ENCODE data around the gene L3MBTL1.

The L3MBTL1 gene

DNA sequence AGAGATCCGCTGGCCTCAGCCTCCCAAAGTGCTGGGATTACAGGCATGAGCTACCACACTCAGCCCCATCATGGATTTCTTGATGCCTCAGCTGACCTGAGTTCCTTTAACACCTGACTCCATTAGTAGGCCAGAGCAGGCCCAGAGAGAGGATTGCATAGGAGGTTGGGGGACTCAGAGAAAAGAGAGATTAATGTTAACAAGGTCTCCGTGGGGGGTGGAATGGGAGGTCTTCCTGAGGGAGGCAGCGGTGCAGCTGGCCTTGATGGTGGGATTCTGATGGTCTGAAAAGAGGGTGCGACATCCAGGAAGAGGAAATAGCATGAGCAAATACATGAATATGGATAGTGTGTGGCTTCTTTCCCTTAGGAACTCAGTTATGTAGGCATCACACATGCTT is 61.2 kb downstream of the L3MBTL1 start:
- intact Hi-C loops (cut with DNase I; ENCODE audit: low total_unique reads): no loop called here
- Histone ChIP-seq H3K4me1 (no peaks in the 10 kb centered on the region), H3K27ac (no peak overlapping the region), H3K36me3 (peaks cover 0 to 7% (median 0%) of the 10 kb centered on the region in 3 donors), H3K9me3 (no peaks in the 10 kb centered on the region), H3K4me3 (no peak overlapping the region), H3K27me3 (no peaks in the 10 kb centered on the region)
- DNase-seq: no peak
- TF ChIP-seq, protein P1, sequence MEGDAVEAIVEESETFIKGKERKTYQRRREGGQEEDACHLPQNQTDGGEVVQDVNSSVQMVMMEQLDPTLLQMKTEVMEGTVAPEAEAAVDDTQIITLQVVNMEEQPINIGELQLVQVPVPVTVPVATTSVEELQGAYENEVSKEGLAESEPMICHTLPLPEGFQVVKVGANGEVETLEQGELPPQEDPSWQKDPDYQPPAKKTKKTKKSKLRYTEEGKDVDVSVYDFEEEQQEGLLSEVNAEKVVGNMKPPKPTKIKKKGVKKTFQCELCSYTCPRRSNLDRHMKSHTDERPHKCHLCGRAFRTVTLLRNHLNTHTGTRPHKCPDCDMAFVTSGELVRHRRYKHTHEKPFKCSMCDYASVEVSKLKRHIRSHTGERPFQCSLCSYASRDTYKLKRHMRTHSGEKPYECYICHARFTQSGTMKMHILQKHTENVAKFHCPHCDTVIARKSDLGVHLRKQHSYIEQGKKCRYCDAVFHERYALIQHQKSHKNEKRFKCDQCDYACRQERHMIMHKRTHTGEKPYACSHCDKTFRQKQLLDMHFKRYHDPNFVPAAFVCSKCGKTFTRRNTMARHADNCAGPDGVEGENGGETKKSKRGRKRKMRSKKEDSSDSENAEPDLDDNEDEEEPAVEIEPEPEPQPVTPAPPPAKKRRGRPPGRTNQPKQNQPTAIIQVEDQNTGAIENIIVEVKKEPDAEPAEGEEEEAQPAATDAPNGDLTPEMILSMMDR (IDR thresholded peaks at IDR 0.05): no peak

DNA sequence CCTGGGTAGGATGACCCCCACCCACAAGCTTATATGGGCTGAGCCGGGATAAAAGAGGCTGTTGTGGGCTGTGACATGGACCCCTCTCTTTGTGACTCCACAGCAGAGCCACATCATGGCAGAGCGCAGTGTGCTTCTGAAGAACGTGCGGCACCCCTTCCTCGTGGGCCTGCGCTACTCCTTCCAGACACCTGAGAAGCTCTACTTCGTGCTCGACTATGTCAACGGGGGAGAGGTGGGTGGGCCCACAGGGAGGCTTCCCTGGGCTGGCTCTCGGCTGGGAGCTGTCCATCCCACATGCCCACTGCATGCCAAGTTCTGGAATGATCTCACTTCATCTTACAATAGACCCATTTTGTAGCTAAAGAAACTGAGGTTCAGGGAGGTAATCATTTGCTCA is 61.8 kb downstream of the L3MBTL1 start:
- Histone ChIP-seq H3K27ac (no peak overlapping the region), H3K9me3 (no peaks in the 10 kb centered on the region), H3K27me3 (no peaks in the 10 kb centered on the region), H3K4me3 (no peak overlapping the region), H3K36me3 (peaks cover 0 to 7% (median 0%) of the 10 kb centered on the region in 3 donors), H3K4me1 (no peaks in the 10 kb centered on the region)
- intact Hi-C loops (cut with DNase I; ENCODE audit: low total_unique reads): no loop called here
- TF ChIP-seq, protein P1 (IDR thresholded peaks at IDR 0.05): no peak
- DNase-seq: no peak

- Histone ChIP-seq H3K9me3 (no peaks in the 10 kb centered on the region), H3K4me1 (no peaks in the 10 kb centered on the region), H3K27ac (no peak overlapping the region), H3K36me3 (peaks cover 0 to 7% (median 0%) of the 10 kb centered on the region in 3 donors), H3K27me3 (no peaks in the 10 kb centered on the region), H3K4me3 (no peak overlapping the region)
- no peak for DNase-seq
- intact Hi-C loops (cut with DNase I; ENCODE audit: low total_unique reads): no loop called here
- TF ChIP-seq, protein P1 (IDR thresholded peaks at IDR 0.05): no peak
These were observed 63.0 kb downstream of the L3MBTL1 start for GRCh38 chr20:43570496-43570895.

- intact Hi-C loops (cut with DNase I; ENCODE audit: low total_unique reads): no loop called here
- no peaks in the 10 kb centered on the region for H3K27me3 ChIP-seq
- TF ChIP-seq, protein P1 (IDR thresholded peaks at IDR 0.05): no peak
- DNase-seq: no peak
- peaks cover 0 to 12% (median 0%) of the 10 kb centered on the region in 3 donors for H3K36me3 ChIP-seq
- no peaks in the 10 kb centered on the region for H3K4me1 ChIP-seq
- no peak overlapping the region for H3K27ac ChIP-seq
- H3K4me3 ChIP-seq: no peak overlapping the region
- no peaks in the 10 kb centered on the region for H3K9me3 ChIP-seq
These were observed 63.8 kb downstream of the L3MBTL1 start for GRCh38 chr20:43571310-43571709.

GRCh38 chr20:43571771-43572170 is 64.3 kb downstream of the L3MBTL1 start:
- Histone ChIP-seq H3K36me3 (peaks cover 0 to 16% (median 0%) of the 10 kb centered on the region in 3 donors), H3K9me3 (no peaks in the 10 kb centered on the region), H3K27ac (no peak overlapping the region), H3K4me1 (no peaks in the 10 kb centered on the region), H3K4me3 (no peak overlapping the region), H3K27me3 (no peaks in the 10 kb centered on the region)
- intact Hi-C loops (cut with DNase I; ENCODE audit: low total_unique reads): no loop called here
- no peak for DNase-seq
- TF ChIP-seq, protein P1 (IDR thresholded peaks at IDR 0.05): no peak

DNA sequence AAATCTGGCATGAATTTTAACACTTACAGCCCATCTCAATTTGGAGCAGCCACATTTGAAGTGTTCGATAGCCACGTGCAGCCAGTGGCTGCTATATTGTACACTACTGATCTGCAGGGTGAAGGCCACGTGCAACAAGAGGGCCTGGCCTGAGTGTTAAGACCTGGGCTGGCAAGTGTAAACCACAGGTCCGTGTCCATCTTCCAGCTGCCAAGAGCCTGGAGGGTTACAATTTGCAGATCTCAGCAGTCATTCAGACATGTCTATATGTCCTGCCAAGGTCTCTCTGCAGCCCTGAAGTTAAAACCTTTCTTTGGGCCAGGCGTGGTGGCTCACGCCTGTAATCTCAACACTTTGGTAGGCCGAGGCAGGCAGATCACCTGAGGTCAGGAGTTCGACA is 65.4 kb downstream of the L3MBTL1 start:
- Histone ChIP-seq H3K9me3 (no peaks in the 10 kb centered on the region), H3K36me3 (peaks cover 0 to 16% (median 0%) of the 10 kb centered on the region in 3 donors), H3K27ac (no peak overlapping the region), H3K27me3 (no peaks in the 10 kb centered on the region), H3K4me1 (no peaks in the 10 kb centered on the region), H3K4me3 (no peak overlapping the region)
- intact Hi-C loops (cut with DNase I; ENCODE audit: low total_unique reads): no loop called here
- TF ChIP-seq, protein P1 (IDR thresholded peaks at IDR 0.05): no peak
- no peak for DNase-seq

All from tibial artery (tissue), 4 donors.